HG03378 (cell line): ENCODE data around the gene TBCD.
"Not testable (repeated sequence)": the region's sequence is repeated elsewhere in the genome, so short reads cannot be mapped to it uniquely, and the experiment has no call there.

Experiments used
- ATAC-seq: cut with Tn5 transposase; IDR thresholded peaks from one replicate; pipeline ENCODE4 v1.9.1; 2021; ENCODE audit warnings: mild to moderate bottlenecking, moderate library complexity; ENCODE audit not compliant: unreplicated experiment

TBCD gene

GRCh38 chr17:82984751-82985427 is 233.0 kb downstream of the TBCD start:
- ATAC-seq, result no peak

- ATAC-seq, result no peak
Measured at GRCh38 chr17:82985428-82985805, 233.6 kb downstream of the TBCD start.

- no peak for ATAC-seq
Measured at GRCh38 chr17:82985973-82986372, 234.1 kb downstream of the TBCD start.

GRCh38 chr17:82989051-82989450 is 237.2 kb downstream of the TBCD start:
- not testable (repeated sequence) for ATAC-seq

GRCh38 chr17:82989881-82990280 is 238.0 kb downstream of the TBCD start:
- no peak for ATAC-seq

- no peak for ATAC-seq
Measured at GRCh38 chr17:82993005-82993404, 241.1 kb downstream of the TBCD start.
